ENCODE results near the gene TRANK1. TPM values are rescaled to one million over a fixed set of nuclear protein-coding genes. Genes with fewer than 3 reads are reported as not detected.
"Not testable (repeated sequence)": the region's sequence is repeated elsewhere in the genome, so short reads cannot be mapped to it uniquely, and the experiment has no call there.

The TRANK1 gene
- total RNA-seq, 1 donor from 2014 or later = 21.6 TPM

DNA sequence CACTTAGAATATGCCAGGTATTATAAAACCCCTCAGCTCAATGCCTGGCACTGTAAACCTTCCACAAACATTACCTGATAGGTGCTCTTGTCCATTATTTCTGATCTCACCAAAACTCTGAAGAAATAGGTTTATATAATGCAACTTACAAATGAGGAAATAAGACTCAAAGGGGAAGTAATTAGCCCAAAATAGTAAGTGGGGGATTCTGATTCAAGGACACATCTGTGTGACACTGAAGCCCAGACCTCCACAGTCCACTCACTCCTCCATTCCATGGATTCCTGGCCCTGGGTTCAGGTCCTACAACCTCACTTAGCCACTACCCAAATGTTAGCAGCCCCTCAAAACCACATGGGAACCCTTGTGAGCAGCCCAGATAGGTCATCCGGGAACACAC, 49.9 kb downstream of the TRANK1 start:
- Mint-ChIP-seq H3K36me3 (ENCODE audit: low read depth) (peaks cover 12% of the 10 kb centered on the region), H3K27ac (ENCODE audit: unreplicated experiment) (no peak overlapping the region), H3K27me3 (ENCODE audit: low read depth) (no peaks in the 10 kb centered on the region), H3K4me1 (ENCODE audit: low read depth) (peaks cover 28% of the 10 kb centered on the region), H3K9me3 (ENCODE audit: low read depth) (peaks cover 4% of the 10 kb centered on the region), H3K4me3 (ENCODE audit: unreplicated experiment) (no peak overlapping the region)
- no peak for DNase-seq (ENCODE audit: low spot score)
- TF ChIP-seq, protein P1, sequence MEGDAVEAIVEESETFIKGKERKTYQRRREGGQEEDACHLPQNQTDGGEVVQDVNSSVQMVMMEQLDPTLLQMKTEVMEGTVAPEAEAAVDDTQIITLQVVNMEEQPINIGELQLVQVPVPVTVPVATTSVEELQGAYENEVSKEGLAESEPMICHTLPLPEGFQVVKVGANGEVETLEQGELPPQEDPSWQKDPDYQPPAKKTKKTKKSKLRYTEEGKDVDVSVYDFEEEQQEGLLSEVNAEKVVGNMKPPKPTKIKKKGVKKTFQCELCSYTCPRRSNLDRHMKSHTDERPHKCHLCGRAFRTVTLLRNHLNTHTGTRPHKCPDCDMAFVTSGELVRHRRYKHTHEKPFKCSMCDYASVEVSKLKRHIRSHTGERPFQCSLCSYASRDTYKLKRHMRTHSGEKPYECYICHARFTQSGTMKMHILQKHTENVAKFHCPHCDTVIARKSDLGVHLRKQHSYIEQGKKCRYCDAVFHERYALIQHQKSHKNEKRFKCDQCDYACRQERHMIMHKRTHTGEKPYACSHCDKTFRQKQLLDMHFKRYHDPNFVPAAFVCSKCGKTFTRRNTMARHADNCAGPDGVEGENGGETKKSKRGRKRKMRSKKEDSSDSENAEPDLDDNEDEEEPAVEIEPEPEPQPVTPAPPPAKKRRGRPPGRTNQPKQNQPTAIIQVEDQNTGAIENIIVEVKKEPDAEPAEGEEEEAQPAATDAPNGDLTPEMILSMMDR (IDR thresholded peaks at IDR 0.05) = no peak

DNA sequence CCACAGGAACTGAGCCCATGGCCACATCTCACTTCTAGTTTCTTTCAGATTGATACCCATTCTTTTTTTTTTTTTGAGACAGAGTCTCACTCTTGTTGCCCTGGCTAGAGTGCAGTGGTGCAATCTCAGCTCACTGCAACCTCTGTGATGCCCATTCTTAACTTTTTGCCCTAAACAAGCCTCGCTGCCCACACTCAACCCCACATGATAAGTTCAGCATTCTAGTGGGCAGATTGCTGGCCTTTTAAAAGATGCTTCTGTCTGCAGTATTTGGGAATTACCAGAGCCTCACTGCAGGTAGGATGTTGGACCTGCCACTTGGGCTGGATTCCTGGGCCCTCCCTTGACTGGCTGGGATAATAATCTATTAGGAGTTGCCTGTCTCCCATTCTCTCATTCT, 51.0 kb downstream of the TRANK1 start:
- H3K4me3 Mint-ChIP-seq (ENCODE audit: unreplicated experiment) = no peak overlapping the region
- no peak for DNase-seq (ENCODE audit: low spot score)
- peaks cover 28% of the 10 kb centered on the region for H3K4me1 Mint-ChIP-seq (ENCODE audit: low read depth)
- H3K27me3 Mint-ChIP-seq (ENCODE audit: low read depth) = no peaks in the 10 kb centered on the region
- TF ChIP-seq, protein P1 (IDR thresholded peaks at IDR 0.05) = no peak
- H3K36me3 Mint-ChIP-seq (ENCODE audit: low read depth) = peaks cover 21% of the 10 kb centered on the region
- peak overlapping the region; percentile 92 for H3K27ac Mint-ChIP-seq (ENCODE audit: unreplicated experiment)
- H3K9me3 Mint-ChIP-seq (ENCODE audit: low read depth) = peaks cover 4% of the 10 kb centered on the region

DNA sequence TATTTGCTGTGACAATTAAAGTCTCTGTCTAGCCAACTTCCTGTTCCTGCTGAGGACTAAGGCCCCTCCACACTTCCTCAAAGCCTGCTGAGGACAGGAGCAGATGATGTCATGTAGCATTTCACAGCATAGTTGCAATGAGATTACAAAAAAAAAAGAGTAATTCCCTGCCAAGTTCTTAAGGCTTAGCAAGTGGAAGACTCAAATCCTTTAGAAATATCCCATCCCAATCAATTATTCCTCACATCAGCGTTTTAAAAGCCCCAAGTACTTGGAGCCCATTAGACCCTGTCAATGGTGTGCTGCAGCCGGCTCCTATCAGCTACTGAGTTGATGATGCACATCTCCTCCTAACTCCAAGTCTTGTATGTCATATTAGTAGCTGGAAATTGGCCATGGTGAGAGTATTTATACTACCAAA, 51.7 kb downstream of the TRANK1 start:
- Mint-ChIP-seq H3K27ac (ENCODE audit: unreplicated experiment) (peak overlapping the region; percentile 92), H3K36me3 (ENCODE audit: low read depth) (peaks cover 21% of the 10 kb centered on the region), H3K9me3 (ENCODE audit: low read depth) (peaks cover 4% of the 10 kb centered on the region), H3K27me3 (ENCODE audit: low read depth) (no peaks in the 10 kb centered on the region), H3K4me3 (ENCODE audit: unreplicated experiment) (no peak overlapping the region), H3K4me1 (ENCODE audit: low read depth) (peaks cover 28% of the 10 kb centered on the region)
- TF ChIP-seq, protein P1 (IDR thresholded peaks at IDR 0.05) = no peak
- DNase-seq (ENCODE audit: low spot score) = no peak

DNA sequence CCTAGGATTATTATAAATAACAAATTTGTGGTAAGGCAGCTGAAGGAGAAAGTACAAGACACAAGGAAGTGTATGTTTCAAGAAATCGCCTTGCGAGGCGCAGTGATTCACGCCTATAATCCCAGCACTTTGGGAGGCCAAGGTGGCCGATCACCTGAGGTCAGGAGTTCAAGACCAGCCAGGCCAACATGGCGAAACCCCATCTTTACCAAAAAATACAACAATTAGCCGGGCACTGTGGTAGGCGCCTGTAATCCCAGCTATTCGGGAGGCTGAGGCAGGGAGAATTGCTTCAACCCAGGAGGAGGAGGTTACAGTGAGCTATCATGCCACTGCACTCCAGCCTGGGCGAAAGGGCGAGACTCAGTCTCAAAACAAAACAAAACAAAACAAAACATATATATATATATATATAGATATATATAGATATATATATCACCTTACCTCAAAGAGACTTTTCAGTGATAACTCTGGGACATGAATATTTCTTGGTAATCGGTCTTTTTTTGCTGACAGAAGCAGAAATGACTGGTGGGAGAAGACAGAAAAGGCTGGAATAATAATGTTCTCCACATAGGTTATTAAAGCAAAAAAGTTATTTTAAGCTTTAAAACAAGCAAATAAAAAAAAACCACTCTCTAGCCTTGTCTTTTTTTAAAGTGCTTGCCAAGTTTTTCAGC, 52.3 kb downstream of the TRANK1 start:
- peak overlapping the region; percentile 92 for H3K27ac Mint-ChIP-seq (ENCODE audit: unreplicated experiment)
- DNase-seq (ENCODE audit: low spot score) = no peak
- no peak overlapping the region for H3K4me3 Mint-ChIP-seq (ENCODE audit: unreplicated experiment)
- no peaks in the 10 kb centered on the region for H3K27me3 Mint-ChIP-seq (ENCODE audit: low read depth)
- peaks cover 4% of the 10 kb centered on the region for H3K9me3 Mint-ChIP-seq (ENCODE audit: low read depth)
- H3K36me3 Mint-ChIP-seq (ENCODE audit: low read depth) = peaks cover 23% of the 10 kb centered on the region
- peaks cover 28% of the 10 kb centered on the region for H3K4me1 Mint-ChIP-seq (ENCODE audit: low read depth)
- TF ChIP-seq, protein P1 (IDR thresholded peaks at IDR 0.05) = no peak

DNA sequence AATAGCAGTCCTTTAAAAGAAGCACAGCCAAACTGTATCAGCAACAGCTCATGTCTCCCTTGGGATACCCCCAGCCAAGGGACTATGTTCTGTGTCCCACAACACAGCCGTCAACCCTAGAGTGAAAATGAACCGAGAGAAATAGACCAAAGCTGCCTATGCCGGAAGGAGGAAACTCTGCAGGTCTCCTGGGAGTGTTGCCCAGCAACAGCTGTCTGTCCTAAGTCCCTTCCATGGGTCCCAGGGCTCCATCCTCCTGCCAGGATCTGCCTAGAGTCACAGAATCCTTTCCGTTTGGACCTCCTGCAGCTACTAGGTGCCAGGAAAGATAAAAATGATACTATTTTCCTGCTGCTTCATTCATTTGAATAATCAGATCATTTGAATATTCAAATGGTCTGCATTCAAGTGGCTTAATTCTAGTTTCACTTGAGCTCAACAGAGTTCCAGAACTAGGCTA, 53.1 kb downstream of the TRANK1 start:
- H3K27me3 Mint-ChIP-seq (ENCODE audit: low read depth) = no peaks in the 10 kb centered on the region
- H3K27ac Mint-ChIP-seq (ENCODE audit: unreplicated experiment) = peak overlapping the region; percentile 92
- H3K36me3 Mint-ChIP-seq (ENCODE audit: low read depth) = peaks cover 24% of the 10 kb centered on the region
- H3K4me1 Mint-ChIP-seq (ENCODE audit: low read depth) = peaks cover 28% of the 10 kb centered on the region
- H3K4me3 Mint-ChIP-seq (ENCODE audit: unreplicated experiment) = no peak overlapping the region
- peaks cover 4% of the 10 kb centered on the region for H3K9me3 Mint-ChIP-seq (ENCODE audit: low read depth)
- TF ChIP-seq, protein P1 (IDR thresholded peaks at IDR 0.05) = no peak
- no peak for DNase-seq (ENCODE audit: low spot score)

DNA sequence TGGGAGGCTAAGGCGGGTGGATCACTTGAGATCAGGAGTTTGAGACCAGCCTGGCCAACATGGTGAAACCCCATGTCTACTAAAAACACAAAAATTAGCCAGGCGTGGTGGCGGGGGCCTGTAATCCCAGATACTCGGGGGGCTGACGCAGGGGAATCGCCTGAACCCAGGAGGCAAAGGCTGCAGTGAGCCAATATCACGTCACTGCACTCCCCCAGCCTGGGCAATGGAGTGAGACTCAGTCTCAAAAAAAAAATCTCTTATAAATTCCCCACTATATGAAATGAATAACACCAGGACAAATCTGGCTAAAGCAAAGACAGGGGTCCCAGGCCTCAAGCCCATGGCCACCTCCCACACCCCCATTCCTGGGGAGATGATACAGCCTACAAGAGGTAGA, 53.8 kb downstream of the TRANK1 start:
- peak overlapping the region; percentile 59 for H3K27ac Mint-ChIP-seq (ENCODE audit: unreplicated experiment)
- not testable (repeated sequence) for H3K4me3 Mint-ChIP-seq (ENCODE audit: unreplicated experiment); DNase-seq (ENCODE audit: low spot score); H3K27me3 Mint-ChIP-seq (ENCODE audit: low read depth); H3K9me3 Mint-ChIP-seq (ENCODE audit: low read depth)
- peaks cover 28% of the 10 kb centered on the region for H3K4me1 Mint-ChIP-seq (ENCODE audit: low read depth)
- peaks cover 24% of the 10 kb centered on the region for H3K36me3 Mint-ChIP-seq (ENCODE audit: low read depth)
